HepG2 (cell line): Measurements from ENCODE around the gene DNASE1. TPM values are rescaled to one million over a fixed set of nuclear protein-coding genes. Genes with fewer than 3 reads are reported as not detected.

ENCODE experiments used
- ATAC-seq: fragments of 200-7000 bp; cut with Tn5 transposase; 3 replicates; pipeline ENCODE4 v1.9.1; 2020; ENCODE audit warnings: mild to moderate bottlenecking, moderate library complexity
- BruUV-seq: library from RNA; stranded (reverse); fragments of 400-500 nt; replicated peaks from 2 replicates; lab custom pipeline; 2021; lab: Mats Ljungman, UMichigan
- CTCF ChIA-PET: fragments of 300-600 bp; formaldehyde crosslinking; extraction: SDS; loops from one replicate; lab custom pipeline; 2021; ENCODE audit warnings: low total read pairs, inconsistent platforms, low intra/inter-chr PET ratio; lab: Yijun Ruan, JAX
- POLR2A ChIA-PET: fragments of 350-600 bp; sonication (Branson Sonifier 250); formaldehyde crosslinking; loops from one replicate; lab custom pipeline; 2020; ENCODE audit warnings: antibody characterized with exemption, inconsistent platforms; lab: Yijun Ruan, JAX
- DNase-seq: peaks from one replicate; pipeline ENCODE4 v3.0.0-alpha.2; 2015; ENCODE audit warnings: low spot score
- FAIRE-seq: peaks from 3 replicates; lab custom pipeline; 2011; peaks lifted over from hg19 to GRCh38; lab: Jason Lieb, UNC
- H2AFZ ChIP-seq: one replicate; pipeline ENCODE4 v1.6.1; 2011; ENCODE audit warnings: low read length, inconsistent platforms
- H3K27ac ChIP-seq: fragments of 300-600 bp; 3 replicates; pipeline ENCODE4 v1.8.0; 2011; ENCODE audit warnings: mixed run types, mild to moderate bottlenecking, mixed read lengths, low read length, inconsistent platforms; ENCODE audit not compliant: insufficient read depth; ENCODE audit errors: extremely low read length
- H3K27me3 ChIP-seq, 2 experiments: fragments of 200-600 bp in 1 of 2; 2 replicates in 1 of 2; 3 replicates in 1 of 2; pipeline versions ENCODE4 v1.6.0 to v1.8.0; 2011; ENCODE audit warnings: low read length in 2 of 2, mild to moderate bottlenecking in 2 of 2, moderate library complexity in 2 of 2, inconsistent platforms in 1 of 2; ENCODE audit not compliant: insufficient read depth in 2 of 2, control insufficient read depth in 1 of 2
- H3K36me3 ChIP-seq, 2 experiments: fragments of 200-600 bp in 1 of 2; replicated peaks in 1 of 2; 2 replicates in 1 of 2; 3 replicates in 1 of 2; pipeline versions ENCODE4 v1.5.1 to v1.8.0; 2011; ENCODE audit warnings: low read length in 2 of 2, inconsistent platforms in 1 of 2; ENCODE audit not compliant: insufficient read depth in 2 of 2, control insufficient read depth in 1 of 2
- H3K4me1 ChIP-seq: 2 replicates; pipeline ENCODE4 v1.5.1; 2012; ENCODE audit warnings: low read length, inconsistent platforms; ENCODE audit not compliant: insufficient read depth
- H3K4me2 ChIP-seq: 2 replicates; pipeline ENCODE4 v1.6.0; 2011; ENCODE audit warnings: low read depth, low read length, inconsistent platforms
- H3K4me3 ChIP-seq, 3 experiments: fragments of 200-600 bp in 1 of 3; sonication (generic), shearing (Covaris generic) in 1 of 3; replicated peaks in 1 of 3; 2 replicates each; pipeline ENCODE4 v1.5.1; 2011 to 2016; ENCODE audit warnings: low read length in 3 of 3, inconsistent platforms in 2 of 3, low read depth in 2 of 3, mild to moderate bottlenecking in 2 of 3, control low read depth in 1 of 3, mixed read lengths in 1 of 3; ENCODE audit not compliant: insufficient read depth in 1 of 3
- H3K79me2 ChIP-seq: one replicate; pipeline ENCODE4 v1.6.1; 2011; ENCODE audit warnings: low read length, inconsistent platforms; ENCODE audit not compliant: insufficient read depth
- H3K9ac ChIP-seq: 2 replicates; pipeline ENCODE4 v1.6.0; 2011; ENCODE audit warnings: mild to moderate bottlenecking, low read depth, low read length, inconsistent platforms; ENCODE audit not compliant: insufficient read depth
- H3K9me3 ChIP-seq: 2 replicates; pipeline ENCODE4 v1.5.1; 2012; ENCODE audit warnings: mild to moderate bottlenecking, low read length
- H4K20me1 ChIP-seq: 2 replicates; pipeline ENCODE4 v1.6.0; 2011; ENCODE audit warnings: inconsistent platforms, mild to moderate bottlenecking, low read length, moderate library complexity; ENCODE audit not compliant: insufficient read depth
- CBX2 ChIP-seq, 2 experiments: fragments of 200-600 bp in 1 of 2; sonication (generic); formaldehyde crosslinking in 1 of 2; IDR thresholded peaks; 2 replicates each; pipeline versions ENCODE4 v1.7.0 to v1.8.1; 2018 to 2022; ENCODE audit warnings: low read depth in 2 of 2, low read length in 1 of 2, mild to moderate bottlenecking in 1 of 2, missing genetic modification reagents in 1 of 2
- CREM ChIP-seq, 2 experiments: sonication (generic) in 1 of 2; formaldehyde crosslinking in 1 of 2; IDR thresholded peaks; 2 replicates each; pipeline versions ENCODE4 v1.4.0 to v1.6.1; 2016 to 2020; ENCODE audit warnings: antibody characterized with exemption in 1 of 2, mild to moderate bottlenecking in 1 of 2, missing genetic modification reagents in 1 of 2
- HMG20B ChIP-seq: conservative IDR thresholded peaks from 2 replicates; pipeline ENCODE4 v1.6.1; 2016; ENCODE audit warnings: missing genetic modification reagents, missing compliant biosample characterization
- KLF6 ChIP-seq: IDR thresholded peaks from 2 replicates; pipeline ENCODE4 v1.8.0; 2016; ENCODE audit warnings: missing biosample characterization, missing genetic modification reagents
- NKX3-1 ChIP-seq: sonication (generic); formaldehyde crosslinking; IDR thresholded peaks from 2 replicates; pipeline ENCODE4 v1.5.0; 2020; ENCODE audit warnings: missing genetic modification reagents
- NR1H2 ChIP-seq: sonication (generic); formaldehyde crosslinking; IDR thresholded peaks from 2 replicates; pipeline ENCODE4 v1.8.1; 2022; ENCODE audit warnings: low read depth, missing genetic modification reagents, borderline replicate concordance
- PHF20 ChIP-seq: sonication (generic); formaldehyde crosslinking; IDR thresholded peaks from 2 replicates; pipeline ENCODE4 v1.5.0; 2020; ENCODE audit warnings: mild to moderate bottlenecking, missing genetic modification reagents
- POLR2AphosphoS5 ChIP-seq: IDR thresholded peaks from 2 replicates; pipeline ENCODE4 v1.6.1; 2012; ENCODE audit warnings: low read depth, low read length
- SMARCC2 ChIP-seq: fragments of 450-650 bp; IDR thresholded peaks from 2 replicates; pipeline ENCODE4 v1.6.1; 2017; ENCODE audit warnings: antibody characterized with exemption, mild to moderate bottlenecking
- ZBTB42 ChIP-seq: sonication (generic); formaldehyde crosslinking; IDR thresholded peaks from 2 replicates; pipeline ENCODE4 v1.5.0; 2020; ENCODE audit warnings: mild to moderate bottlenecking, missing genetic modification reagents
- ZFP82 ChIP-seq: sonication (generic); formaldehyde crosslinking; IDR thresholded peaks from 2 replicates; pipeline ENCODE4 v1.5.1; 2020; ENCODE audit warnings: mild to moderate bottlenecking, missing genetic modification reagents, borderline replicate concordance
- ZIK1 ChIP-seq: sonication (generic); formaldehyde crosslinking; IDR thresholded peaks from 2 replicates; pipeline ENCODE4 v1.5.0; 2020; ENCODE audit warnings: mild to moderate bottlenecking, low read depth, missing genetic modification reagents, borderline replicate concordance
- ZNF12 ChIP-seq: sonication (generic); formaldehyde crosslinking; IDR thresholded peaks from 2 replicates; pipeline ENCODE4 v1.5.0; 2020; ENCODE audit warnings: missing genetic modification reagents
- ZNF552 ChIP-seq: sonication (generic); formaldehyde crosslinking; IDR thresholded peaks from 2 replicates; pipeline ENCODE4 v1.9.0; 2022; ENCODE audit warnings: missing genetic modification reagents, mild to moderate bottlenecking, borderline replicate concordance
- ZNF878 ChIP-seq: sonication (generic); formaldehyde crosslinking; IDR thresholded peaks from 2 replicates; pipeline ENCODE4 v1.8.1; 2023; ENCODE audit warnings: mild to moderate bottlenecking, missing genetic modification reagents, moderate library complexity
- ZSCAN9 ChIP-seq: IDR thresholded peaks from 2 replicates; pipeline ENCODE4 v1.6.1; 2016; ENCODE audit warnings: borderline replicate concordance
- WGBS: methylation state at CpG from one replicate; pipeline ENCODE4 v1.1.6; 2017; ENCODE audit warnings: low lambda C conversion rate; 5-methylcytosine and 5-hydroxymethylcytosine counted together
- in situ Hi-C: cut with HindIII; loops from 2 replicates; pipeline ENCODE4 v1.10.0; 2017; ENCODE audit warnings: low pct_unique_long_range_greater_than_20kb; ENCODE audit not compliant: extremely low pct_ligation_motif_present
- intact Hi-C: fragments of 100-400 bp; cut with micrococcal nuclease; formaldehyde crosslinking; loops from one replicate; pipeline ENCODE4 v1.10.0; 2022; ENCODE audit not compliant: unreplicated experiment
- polyA plus RNA-seq, 8 experiments: library from polyadenylated mRNA; depleted of rRNA in 3 of 8; stranded (reverse) in 7 of 8; unstranded in 1 of 8; fragments of >200 nt; fragmentation: Illumina TruSeq in 4 of 8; extraction: Trizol in 4 of 8; gene quantifications; 2 replicates each; pipeline versions ENCODE4 v1.2.1 to v1.2.3, GENCODE V29; 2011 to 2016; ENCODE audit warnings: low read depth in 4 of 8, missing spikeins in 1 of 8, mixed read lengths in 1 of 8; ENCODE audit not compliant: insufficient read depth in 1 of 8
- total RNA-seq, 5 experiments: library from RNA; depleted of rRNA; stranded (reverse); fragments of >200 nt; fragmentation: Illumina TruSeq; extraction: Trizol; gene quantifications; 2 replicates each; pipeline ENCODE4 v1.2.3, GENCODE V29; 2016; ENCODE audit warnings: low read depth in 1 of 5
- TF ChIP-seq, protein P1 (sequence below): sonication (generic); formaldehyde crosslinking; IDR thresholded peaks from 2 replicates; pipeline ENCODE4 v1.5.1; 2020; ENCODE audit warnings: mild to moderate bottlenecking, missing genetic modification reagents, moderate library complexity
- TF ChIP-seq, protein P2 (sequence below): sonication (generic); formaldehyde crosslinking; IDR thresholded peaks from 2 replicates; pipeline ENCODE4 v1.4.0; 2020; ENCODE audit warnings: missing genetic modification reagents

The DNASE1 gene
- total and polyA plus RNA-seq, 2 of the 13 experiments (the other 11 are each of a cell fraction or from before 2014, with no cell fraction given) = 7.1 to 11.1 TPM

DNA sequence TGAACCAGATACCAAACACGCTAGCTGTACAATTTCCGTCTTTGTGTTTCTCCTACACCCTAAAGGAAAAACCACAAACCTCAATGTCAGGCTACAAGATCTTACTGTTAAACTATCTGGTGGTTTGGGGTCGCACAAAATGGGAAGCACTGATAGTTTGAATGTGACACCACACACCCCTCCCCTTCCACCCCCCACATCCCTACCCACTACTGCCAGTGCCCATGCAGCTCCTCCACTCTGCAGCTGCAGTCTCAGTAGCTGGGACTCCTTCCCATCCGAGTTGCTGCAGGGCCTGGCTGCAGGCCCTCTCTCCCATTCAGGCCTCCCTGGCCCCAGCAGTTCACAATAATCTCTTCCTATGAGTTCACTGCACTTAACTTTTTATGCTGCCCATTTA is 44.5 kb downstream of the DNASE1 start (continued):
- TF ChIP-seq, protein P1, sequence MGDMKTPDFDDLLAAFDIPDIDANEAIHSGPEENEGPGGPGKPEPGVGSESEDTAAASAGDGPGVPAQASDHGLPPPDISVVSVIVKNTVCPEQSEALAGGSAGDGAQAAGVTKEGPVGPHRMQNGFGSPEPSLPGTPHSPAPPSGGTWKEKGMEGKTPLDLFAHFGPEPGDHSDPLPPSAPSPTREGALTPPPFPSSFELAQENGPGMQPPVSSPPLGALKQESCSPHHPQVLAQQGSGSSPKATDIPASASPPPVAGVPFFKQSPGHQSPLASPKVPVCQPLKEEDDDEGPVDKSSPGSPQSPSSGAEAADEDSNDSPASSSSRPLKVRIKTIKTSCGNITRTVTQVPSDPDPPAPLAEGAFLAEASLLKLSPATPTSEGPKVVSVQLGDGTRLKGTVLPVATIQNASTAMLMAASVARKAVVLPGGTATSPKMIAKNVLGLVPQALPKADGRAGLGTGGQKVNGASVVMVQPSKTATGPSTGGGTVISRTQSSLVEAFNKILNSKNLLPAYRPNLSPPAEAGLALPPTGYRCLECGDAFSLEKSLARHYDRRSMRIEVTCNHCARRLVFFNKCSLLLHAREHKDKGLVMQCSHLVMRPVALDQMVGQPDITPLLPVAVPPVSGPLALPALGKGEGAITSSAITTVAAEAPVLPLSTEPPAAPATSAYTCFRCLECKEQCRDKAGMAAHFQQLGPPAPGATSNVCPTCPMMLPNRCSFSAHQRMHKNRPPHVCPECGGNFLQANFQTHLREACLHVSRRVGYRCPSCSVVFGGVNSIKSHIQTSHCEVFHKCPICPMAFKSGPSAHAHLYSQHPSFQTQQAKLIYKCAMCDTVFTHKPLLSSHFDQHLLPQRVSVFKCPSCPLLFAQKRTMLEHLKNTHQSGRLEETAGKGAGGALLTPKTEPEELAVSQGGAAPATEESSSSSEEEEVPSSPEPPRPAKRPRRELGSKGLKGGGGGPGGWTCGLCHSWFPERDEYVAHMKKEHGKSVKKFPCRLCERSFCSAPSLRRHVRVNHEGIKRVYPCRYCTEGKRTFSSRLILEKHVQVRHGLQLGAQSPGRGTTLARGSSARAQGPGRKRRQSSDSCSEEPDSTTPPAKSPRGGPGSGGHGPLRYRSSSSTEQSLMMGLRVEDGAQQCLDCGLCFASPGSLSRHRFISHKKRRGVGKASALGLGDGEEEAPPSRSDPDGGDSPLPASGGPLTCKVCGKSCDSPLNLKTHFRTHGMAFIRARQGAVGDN (CRISPR knock-in tag) = peak; percentile 18; the same call in 1 of the 2 replicates
- TF ChIP-seq NR1H2 (CRISPR knock-in tag) (no peak), CBX2 (IDR thresholded peaks at IDR 0.05; ENCODE audit: low read depth, low read length) (no peak), CBX2 (CRISPR knock-in tag; IDR thresholded peaks at IDR 0.05; ENCODE audit: low read depth) (no peak), ZNF878 (CRISPR knock-in tag) (no peak), POLR2AphosphoS5 (0 out of 2 replicates have a peak, but pooled peaks have one; percentile 24), ZSCAN9 (CRISPR knock-in tag) (no peak), PHF20 (CRISPR knock-in tag) (no peak)
- TF ChIP-seq, all 625 proteins: peak for 2

DNA sequence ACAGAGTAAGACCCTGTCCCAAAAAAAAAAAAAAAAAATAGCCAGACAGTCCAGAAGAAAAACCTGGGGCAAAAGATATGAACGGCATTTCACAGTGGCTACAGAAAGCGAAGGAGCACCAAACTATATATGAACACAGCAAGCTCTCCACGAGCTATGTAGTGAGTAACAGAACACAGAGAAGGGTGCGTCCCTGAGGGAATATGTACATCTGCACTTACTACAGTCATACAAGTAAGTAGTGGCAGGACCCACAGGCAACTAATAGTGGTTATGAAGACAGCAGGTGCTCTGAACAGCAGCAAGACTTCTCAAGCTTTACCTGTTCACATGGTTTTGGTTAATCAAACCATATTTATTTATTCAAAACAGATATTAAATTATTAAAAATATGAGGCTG is 47.0 kb downstream of the DNASE1 start:
- FAIRE-seq = no peak
- intact Hi-C loops = no loop called here
- BruUV-seq = no TSS peak
- TF ChIP-seq ZIK1 (CRISPR knock-in tag) (no peak), ZNF12 (CRISPR knock-in tag) (no peak), ZNF552 (CRISPR knock-in tag) (no peak), CREM (IDR thresholded peaks at IDR 0.05) (no peak), CREM (CRISPR knock-in tag; IDR thresholded peaks at IDR 0.05) (no peak), ZFP82 (CRISPR knock-in tag) (no peak), KLF6 (no peak), SMARCC2 (no peak), NKX3-1 (no peak), ZBTB42 (CRISPR knock-in tag) (no peak), HMG20B (CRISPR knock-in tag) (no peak)
- TF ChIP-seq, protein P2, sequence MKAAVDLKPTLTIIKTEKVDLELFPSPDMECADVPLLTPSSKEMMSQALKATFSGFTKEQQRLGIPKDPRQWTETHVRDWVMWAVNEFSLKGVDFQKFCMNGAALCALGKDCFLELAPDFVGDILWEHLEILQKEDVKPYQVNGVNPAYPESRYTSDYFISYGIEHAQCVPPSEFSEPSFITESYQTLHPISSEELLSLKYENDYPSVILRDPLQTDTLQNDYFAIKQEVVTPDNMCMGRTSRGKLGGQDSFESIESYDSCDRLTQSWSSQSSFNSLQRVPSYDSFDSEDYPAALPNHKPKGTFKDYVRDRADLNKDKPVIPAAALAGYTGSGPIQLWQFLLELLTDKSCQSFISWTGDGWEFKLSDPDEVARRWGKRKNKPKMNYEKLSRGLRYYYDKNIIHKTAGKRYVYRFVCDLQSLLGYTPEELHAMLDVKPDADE (CRISPR knock-in tag) = no peak

More for the DNA sequence above, 47.0 kb downstream of the DNASE1 start:
- CTCF ChIA-PET = no interaction called here
- WGBS = 94% methylated on average over 4 of the region's 4 CpGs
- POLR2A ChIA-PET = no interaction called here
- Histone ChIP-seq H3K4me2 (no peak overlapping the region), H3K79me2 (peaks cover 55% of the 10 kb centered on the region), H3K27ac (peak overlapping the region; percentile 55), H3K36me3 (peaks cover 0 to 6% of the 10 kb centered on the region in 2 experiments; a peak in 2 of 5 replicates), H3K27me3 (no peaks in the 10 kb centered on the region; a peak in 1 of 5 replicates), H3K9ac (no peak overlapping the region), H3K9me3 (no peaks in the 10 kb centered on the region), H2AFZ (no peak overlapping the region), H3K4me3 (no peak overlapping the region), H4K20me1 (no peaks in the 10 kb centered on the region), H3K4me1 (peaks cover 41% of the 10 kb centered on the region)
- no peak for ATAC-seq
- in situ Hi-C loops = no loop called here
- no peak for DNase-seq
